SK-N-SH treated with all-trans-retinoic acid at 6 μM for 48 hours (cell line): Measurements from ENCODE around the gene PPIP5K2.

Experiments used
- ATAC-seq: fragments of 200-7000 bp; cut with Tn5 transposase; 3 replicates; pipeline ENCODE4 v1.9.1; 2020; ENCODE audit warnings: mild to moderate bottlenecking, moderate library complexity
- ARNTL ChIP-seq: fragments of 450-650 bp; formaldehyde crosslinking; IDR thresholded peaks from 2 replicates; pipeline ENCODE4 v1.5.0; 2020; ENCODE audit warnings: low read depth, mild to moderate bottlenecking, moderate library complexity, borderline replicate concordance
- BACH2 ChIP-seq: fragments of 250-450 bp; sonication (Bioruptor Pico); IDR thresholded peaks from 2 replicates; pipeline ENCODE4 v1.9.0; 2021; ENCODE audit warnings: mild to moderate bottlenecking, borderline replicate concordance
- CREB5 ChIP-seq: fragments of 250-450 bp; sonication (Bioruptor Pico); IDR thresholded peaks from 2 replicates; pipeline ENCODE4 v1.5.1; 2020; ENCODE audit warnings: low read depth, mild to moderate bottlenecking, moderate library complexity
- CSDC2 ChIP-seq: fragments of 250-450 bp; sonication (Bioruptor Pico); IDR thresholded peaks from 2 replicates; pipeline ENCODE4 v1.5.0; 2020; ENCODE audit warnings: mild to moderate bottlenecking, moderate library complexity
- CSRNP3 ChIP-seq: fragments of 250-450 bp; sonication (Bioruptor Pico); IDR thresholded peaks from 2 replicates; pipeline ENCODE4 v1.5.1; 2021; ENCODE audit warnings: mild to moderate bottlenecking, moderate library complexity
- ISL1 ChIP-seq: fragments of 250-450 bp; sonication (Bioruptor Pico); IDR thresholded peaks from 2 replicates; pipeline ENCODE4 v2.1.2; 2022; ENCODE audit warnings: mild to moderate bottlenecking, moderate library complexity
- PATZ1 ChIP-seq: fragments of 250-450 bp; sonication (Bioruptor Pico); IDR thresholded peaks from 2 replicates; pipeline ENCODE4 v1.8.0; 2020; ENCODE audit warnings: mild to moderate bottlenecking, moderate library complexity, borderline replicate concordance
- POU6F1 ChIP-seq: fragments of 250-450 bp; sonication (Bioruptor Pico); IDR thresholded peaks from 2 replicates; pipeline ENCODE4 v1.8.0; 2021; ENCODE audit warnings: low read depth, mild to moderate bottlenecking, moderate library complexity, borderline replicate concordance
- PPARA ChIP-seq: fragments of 250-450 bp; sonication (Bioruptor Pico); IDR thresholded peaks from 2 replicates; pipeline ENCODE4 v1.5.0; 2020; ENCODE audit warnings: mild to moderate bottlenecking, borderline replicate concordance
- RARB ChIP-seq: fragments of 250-450 bp; sonication (Bioruptor Pico); IDR thresholded peaks from 2 replicates; pipeline ENCODE4 v1.8.0; 2021; ENCODE audit warnings: mild to moderate bottlenecking, moderate library complexity
- SNAI2 ChIP-seq: fragments of 250-450 bp; sonication (Bioruptor Pico); IDR thresholded peaks from 2 replicates; pipeline ENCODE4 v1.5.0; 2020; ENCODE audit warnings: mild to moderate bottlenecking, moderate library complexity
- TCF4 ChIP-seq: fragments of 250-450 bp; sonication (Bioruptor Pico); IDR thresholded peaks from 2 replicates; pipeline ENCODE4 v1.8.0; 2021; ENCODE audit warnings: mild to moderate bottlenecking, moderate library complexity, borderline replicate concordance
- TOX ChIP-seq: fragments of 250-450 bp; sonication (Bioruptor Pico); IDR thresholded peaks from 2 replicates; pipeline ENCODE4 v1.8.0; 2021; ENCODE audit warnings: mild to moderate bottlenecking, moderate library complexity, borderline replicate concordance
- TSHZ2 ChIP-seq: fragments of 250-450 bp; sonication (Bioruptor Pico); IDR thresholded peaks from 2 replicates; pipeline ENCODE4 v1.5.0; 2020; ENCODE audit warnings: mild to moderate bottlenecking, moderate library complexity
- ZC3H10 ChIP-seq: fragments of 250-450 bp; sonication (Bioruptor Pico); IDR thresholded peaks from 2 replicates; pipeline ENCODE4 v1.5.1; 2021; ENCODE audit warnings: mild to moderate bottlenecking, moderate library complexity
- ZFP3 ChIP-seq: fragments of 250-450 bp; sonication (Bioruptor Pico); IDR thresholded peaks from 2 replicates; pipeline ENCODE4 v1.5.0; 2020; ENCODE audit warnings: mild to moderate bottlenecking, moderate library complexity
- ZFP30 ChIP-seq: fragments of 450-650 bp; formaldehyde crosslinking; IDR thresholded peaks from 2 replicates; pipeline ENCODE4 v1.5.0; 2022; ENCODE audit warnings: mild to moderate bottlenecking, moderate library complexity
- ZNF565 ChIP-seq: fragments of 450-650 bp; formaldehyde crosslinking; conservative IDR thresholded peaks from 2 replicates; pipeline ENCODE4 v1.5.0; 2020; ENCODE audit warnings: low read depth, mild to moderate bottlenecking, moderate library complexity
- ZNF70 ChIP-seq: fragments of 450-650 bp; formaldehyde crosslinking; IDR thresholded peaks from 2 replicates; pipeline ENCODE4 v1.5.0; 2020; ENCODE audit warnings: mild to moderate bottlenecking, moderate library complexity
- ZNF8 ChIP-seq: fragments of 450-650 bp; formaldehyde crosslinking; IDR thresholded peaks from 2 replicates; pipeline ENCODE4 v1.5.0; 2020; ENCODE audit warnings: mild to moderate bottlenecking, moderate library complexity

Gene PPIP5K2

GRCh38 chr5:103216137-103216536 is 96.0 kb downstream of the PPIP5K2 start:
- no peak for ATAC-seq
- no peak for TF ChIP-seq ZFP30
- TF ChIP-seq TSHZ2 (CRISPR knock-in tag), result no peak
- no peak for TF ChIP-seq ZNF70 (CRISPR knock-in tag)
- no peak for TF ChIP-seq TOX (CRISPR knock-in tag)
- TF ChIP-seq CSDC2 (CRISPR knock-in tag), result no peak
- TF ChIP-seq ZC3H10 (CRISPR knock-in tag), result no peak
- TF ChIP-seq ISL1 (CRISPR knock-in tag), result no peak
- no peak for TF ChIP-seq TCF4 (CRISPR knock-in tag)
- no peak for TF ChIP-seq BACH2 (CRISPR knock-in tag)
- no peak for TF ChIP-seq POU6F1
- TF ChIP-seq CSRNP3 (CRISPR knock-in tag), result no peak
- TF ChIP-seq ZNF8 (CRISPR knock-in tag), result no peak
- no peak for TF ChIP-seq CREB5 (CRISPR knock-in tag)
- no peak for TF ChIP-seq ZFP3 (CRISPR knock-in tag)
- no peak for TF ChIP-seq ARNTL (CRISPR knock-in tag)
- TF ChIP-seq RARB, result no peak
- no peak for TF ChIP-seq ZNF565 (CRISPR knock-in tag)
- no peak for TF ChIP-seq SNAI2

- no peak for ATAC-seq
- no peak for TF ChIP-seq ZFP3 (CRISPR knock-in tag)
Observed at GRCh38 chr5:103216697-103217096, 96.6 kb downstream of the PPIP5K2 start.

- TF ChIP-seq TCF4 (CRISPR knock-in tag) (no peak), TOX (CRISPR knock-in tag) (no peak), ARNTL (CRISPR knock-in tag) (no peak), PATZ1 (CRISPR knock-in tag) (no peak), ZNF565 (CRISPR knock-in tag) (no peak), RARB (no peak), SNAI2 (no peak), ZNF8 (CRISPR knock-in tag) (no peak), ZNF70 (CRISPR knock-in tag) (no peak), PPARA (no peak), CREB5 (CRISPR knock-in tag) (no peak), CSDC2 (CRISPR knock-in tag) (no peak)
- ATAC-seq, result no peak
Observed at GRCh38 chr5:103217101-103217500, 97.0 kb downstream of the PPIP5K2 start.
